ENCODE data around the gene MRM1. TPM values are rescaled to one million over a fixed set of nuclear protein-coding genes. Genes with fewer than 3 reads are reported as not detected.

MRM1 gene
- total RNA-seq, 1 donor from 2014 or later = 6.6 TPM

DNA sequence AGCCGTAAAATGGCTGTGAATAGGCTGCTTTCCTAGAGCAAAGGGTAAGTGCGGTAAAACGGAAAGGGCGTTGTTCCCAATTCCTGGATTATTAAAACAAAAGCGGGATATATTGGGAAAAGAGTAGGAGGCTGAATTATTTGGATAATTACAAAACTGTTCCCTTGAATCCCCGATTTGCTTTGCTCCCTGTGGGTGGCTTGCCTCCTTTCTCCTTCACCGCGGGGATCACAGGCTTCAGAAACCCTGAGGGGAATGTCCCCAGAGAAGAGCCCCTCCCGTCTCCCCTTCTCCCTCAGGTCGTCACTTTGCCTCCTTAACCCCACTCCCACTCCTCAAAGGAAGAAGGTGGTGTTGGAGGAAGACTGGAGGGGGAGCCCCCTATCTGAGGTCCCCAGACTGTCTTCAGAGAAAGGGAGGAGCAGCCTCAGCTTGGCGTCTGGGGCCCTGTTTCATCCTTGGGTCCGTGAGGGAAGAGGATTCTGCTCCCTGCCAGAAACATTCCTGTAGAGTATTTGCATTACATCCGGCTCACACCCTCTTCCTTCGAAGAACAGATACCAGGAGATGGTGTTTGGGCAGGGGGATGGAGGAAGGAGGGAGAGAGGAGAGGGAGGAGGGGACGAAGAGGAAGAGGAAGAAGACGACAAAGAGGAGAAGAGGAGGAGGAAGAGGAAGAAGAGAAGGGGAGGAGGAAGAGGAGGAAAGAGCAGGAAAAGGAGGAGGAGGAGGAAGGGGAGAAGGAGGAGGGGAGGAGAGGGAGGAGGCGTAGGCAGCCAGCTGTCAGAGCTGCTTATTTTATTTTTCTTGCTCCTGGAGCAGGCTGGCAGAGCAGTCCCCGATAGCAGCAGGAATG, 31.8 kb downstream of the MRM1 start:
- no peak for DNase-seq

DNA sequence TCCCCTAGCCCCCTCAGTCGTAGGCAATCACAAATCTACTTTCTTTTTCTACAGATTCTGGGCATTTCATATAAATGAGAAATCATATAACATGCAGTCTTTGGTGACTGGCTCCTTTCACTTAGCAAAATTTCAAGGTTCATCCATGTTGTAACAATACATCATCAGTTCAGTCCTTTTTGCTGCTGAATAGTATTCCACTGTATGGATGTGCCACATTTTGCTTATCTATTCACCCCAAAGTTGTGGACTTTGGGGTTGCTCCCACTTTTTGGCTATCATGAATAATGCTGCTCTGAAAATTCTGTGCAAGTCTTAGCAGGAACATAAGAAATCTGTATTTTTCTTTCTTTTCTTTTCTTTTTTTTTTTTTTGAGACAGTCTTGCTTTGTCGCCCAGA, 39.0 kb downstream of the MRM1 start:
- DNase-seq = no peak

DNA sequence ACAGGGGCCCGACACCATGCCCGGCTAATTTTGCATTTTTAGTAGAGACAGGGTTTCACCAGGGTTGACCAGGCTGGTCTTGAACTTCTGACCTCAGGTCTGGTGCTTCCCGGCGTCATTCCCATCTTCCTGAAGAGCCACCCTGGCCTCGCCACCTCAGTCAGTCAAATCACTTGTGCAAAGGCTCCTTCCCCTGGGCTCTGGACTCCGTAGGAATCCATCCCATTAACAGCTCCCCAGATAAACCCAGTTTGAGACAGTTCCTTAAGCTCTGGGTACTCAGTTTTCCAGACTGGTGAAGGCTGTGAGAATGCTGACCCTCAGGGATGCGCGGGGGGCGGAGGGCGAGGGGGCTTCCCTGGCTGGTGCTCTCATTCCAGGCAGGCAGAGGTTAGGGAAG, 39.5 kb downstream of the MRM1 start:
- DNase-seq = no peak

DNA sequence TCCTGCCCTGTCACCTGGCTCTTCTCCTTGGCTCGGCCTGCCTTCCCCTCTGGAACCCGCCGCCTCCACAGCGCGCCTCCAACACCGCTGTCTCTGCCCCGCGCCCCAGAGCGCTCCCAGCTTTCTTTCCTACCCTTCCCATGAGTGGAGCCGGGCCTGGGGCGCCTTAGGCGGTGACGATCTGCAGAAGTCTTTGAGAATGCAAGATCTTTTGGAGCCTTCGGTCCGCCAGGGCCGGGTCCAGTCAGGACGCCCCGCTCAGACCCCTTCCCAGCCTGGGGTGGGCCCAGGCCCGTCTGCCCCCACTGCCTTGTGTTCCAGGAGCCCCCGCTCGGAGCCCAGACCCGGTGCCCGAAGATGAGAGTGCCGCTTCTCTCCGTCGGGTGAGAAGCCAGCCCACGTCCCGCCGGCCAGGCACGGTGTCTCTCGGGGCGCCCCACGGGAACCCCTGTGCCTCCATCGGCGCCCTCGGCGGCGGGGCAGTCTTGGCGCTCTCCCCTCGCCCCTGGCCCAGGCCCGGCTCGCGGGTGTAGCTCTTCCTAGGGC, 40.0 kb downstream of the MRM1 start:
- no peak for DNase-seq

DNA sequence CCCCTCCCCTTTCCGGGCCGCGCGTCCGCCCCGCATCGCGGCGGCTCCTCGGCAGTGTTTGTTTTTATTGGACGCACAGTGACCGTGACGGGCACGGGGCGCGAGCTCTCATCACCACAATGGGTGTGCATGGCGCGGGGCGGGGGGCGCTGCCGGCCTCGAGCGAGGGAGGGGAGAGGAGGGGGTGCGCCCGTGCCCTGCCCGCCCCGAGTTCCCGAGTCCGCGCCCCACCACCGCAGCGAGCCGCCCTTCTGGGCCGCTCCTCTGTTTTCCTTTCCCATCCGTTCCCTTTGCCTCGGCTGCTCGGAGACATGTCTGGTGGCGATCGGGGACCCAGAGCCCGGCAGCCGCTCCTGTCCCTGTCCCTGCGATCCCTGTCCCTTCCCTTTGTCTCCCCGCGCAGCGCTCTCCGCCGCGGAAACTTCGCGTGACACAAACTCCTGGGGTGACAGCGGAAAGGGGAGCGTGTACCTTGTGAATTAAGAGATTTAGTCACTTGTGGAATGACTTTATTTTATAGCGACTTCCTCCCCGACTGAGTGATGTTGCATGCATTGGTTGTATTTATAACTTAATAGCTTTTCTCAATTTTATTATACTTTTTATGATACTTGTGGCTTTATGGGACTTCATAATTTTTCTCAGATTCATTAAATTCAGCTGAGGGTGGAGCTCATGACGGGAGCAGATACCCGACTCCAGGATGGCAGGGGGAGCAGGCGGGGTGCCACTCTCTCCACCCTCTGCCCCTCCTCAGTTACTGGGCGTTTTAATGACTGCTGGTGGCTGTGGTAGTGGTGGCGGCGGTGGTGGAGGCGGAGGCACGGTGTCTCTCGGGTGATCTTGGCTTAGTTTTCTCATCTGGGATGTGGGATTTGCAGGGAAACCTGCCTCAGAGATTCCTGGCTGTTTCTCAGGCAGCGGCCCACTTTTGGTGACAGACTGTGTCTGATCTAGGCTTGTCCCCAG, 40.8 kb downstream of the MRM1 start:
- DNase-seq = no peak

DNA sequence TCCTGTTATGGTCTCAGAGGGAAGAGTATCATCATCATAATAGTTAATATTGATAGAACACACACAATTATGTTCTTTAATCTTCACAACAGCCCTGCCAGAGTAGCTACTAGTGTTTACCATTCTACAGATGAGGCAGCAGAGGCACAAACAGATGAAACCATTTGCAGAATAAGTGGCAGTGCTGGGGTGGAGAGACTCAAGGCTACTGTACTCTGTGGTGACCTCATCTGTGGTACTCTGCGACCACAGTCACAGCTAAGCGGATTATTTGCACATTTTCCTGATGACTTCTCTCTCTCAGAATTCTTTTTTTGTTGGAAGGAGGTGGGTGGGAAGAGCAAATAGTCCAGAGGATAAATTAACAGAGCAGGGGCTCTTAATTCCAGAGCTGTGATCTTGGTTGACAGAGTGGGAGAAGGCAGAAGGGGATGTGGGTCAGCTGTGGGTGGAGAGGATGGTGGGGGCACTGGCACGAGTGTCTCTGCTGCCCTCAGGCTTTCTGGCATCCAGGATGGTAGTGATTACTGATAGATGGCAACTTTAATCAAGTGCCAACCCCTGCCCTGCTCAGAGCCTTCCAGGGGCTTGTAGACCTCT, 41.8 kb downstream of the MRM1 start:
- DNase-seq = no peak

DNA sequence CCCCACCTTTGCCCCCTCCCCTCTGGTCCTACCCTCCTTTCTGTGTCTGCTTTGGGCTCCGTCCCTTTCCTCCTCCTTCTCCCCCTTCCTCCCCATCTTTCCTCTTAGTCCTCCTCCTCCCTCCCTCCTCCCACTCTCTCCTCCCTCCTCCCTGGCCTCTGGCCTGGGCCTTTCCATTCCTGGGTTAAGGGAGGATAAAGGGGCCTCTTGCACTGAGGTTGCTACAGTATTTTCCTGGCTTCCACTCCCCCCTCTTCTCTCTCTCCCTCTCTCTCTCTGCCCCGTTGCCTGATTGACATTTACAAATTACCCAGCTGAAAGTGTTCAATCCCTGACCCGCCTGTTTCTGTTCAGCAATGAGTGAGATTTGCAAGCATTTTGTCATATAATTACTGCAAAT, 44.0 kb downstream of the MRM1 start:
- DNase-seq = no peak

DNA sequence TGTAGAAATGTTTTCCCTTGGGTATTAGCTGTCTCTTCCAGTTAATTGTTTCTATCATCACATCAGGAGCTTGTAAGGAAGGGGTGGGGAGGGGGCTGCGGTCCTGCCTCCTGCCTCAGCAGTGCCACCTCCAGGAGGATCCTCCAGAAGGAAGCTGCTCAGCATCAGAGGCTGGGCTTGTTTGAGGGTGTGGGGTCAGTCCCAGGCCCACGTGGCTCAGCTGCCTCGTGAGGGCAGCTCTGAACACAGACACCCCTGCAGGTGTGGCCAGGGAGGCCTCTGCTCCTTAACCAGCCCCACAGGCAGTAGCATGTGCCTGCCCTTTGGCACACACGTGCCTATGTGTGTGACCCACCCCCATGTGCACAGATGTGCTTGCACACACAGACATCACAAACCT, 46.3 kb downstream of the MRM1 start:
- no peak for DNase-seq

DNA sequence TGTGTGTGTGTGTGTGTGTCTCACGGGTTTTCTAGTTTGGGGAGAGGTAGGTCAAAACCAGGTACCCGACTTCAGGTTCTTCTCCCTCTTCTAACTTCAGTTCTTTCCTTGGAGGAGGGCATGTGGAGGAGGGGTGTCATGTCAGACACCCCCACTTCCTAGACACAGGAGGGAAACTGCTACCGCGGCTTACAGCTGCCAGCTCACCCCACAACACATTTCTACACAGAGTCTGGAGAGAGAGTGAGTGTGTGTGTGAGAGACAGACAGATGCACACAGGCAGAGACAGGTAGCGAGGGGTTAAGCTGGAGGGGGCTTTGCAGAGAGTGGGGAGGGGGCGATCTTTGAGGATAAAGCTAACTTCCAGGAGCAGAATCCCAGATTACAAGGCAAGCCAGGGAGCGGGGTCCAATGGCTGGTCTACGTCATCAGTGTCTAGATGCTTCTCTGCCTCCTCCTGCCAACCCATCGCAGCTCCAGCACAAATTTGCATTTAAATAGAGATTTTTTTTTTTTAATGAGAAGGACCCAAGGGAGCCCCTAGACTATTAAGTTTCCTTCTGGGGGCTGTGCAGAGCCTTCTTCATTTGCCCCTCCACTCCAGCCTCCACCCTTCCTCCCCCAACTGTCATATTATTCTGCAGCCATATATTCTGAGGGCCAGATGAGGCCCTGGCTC, 48.9 kb downstream of the MRM1 start:
- no peak for DNase-seq

DNA sequence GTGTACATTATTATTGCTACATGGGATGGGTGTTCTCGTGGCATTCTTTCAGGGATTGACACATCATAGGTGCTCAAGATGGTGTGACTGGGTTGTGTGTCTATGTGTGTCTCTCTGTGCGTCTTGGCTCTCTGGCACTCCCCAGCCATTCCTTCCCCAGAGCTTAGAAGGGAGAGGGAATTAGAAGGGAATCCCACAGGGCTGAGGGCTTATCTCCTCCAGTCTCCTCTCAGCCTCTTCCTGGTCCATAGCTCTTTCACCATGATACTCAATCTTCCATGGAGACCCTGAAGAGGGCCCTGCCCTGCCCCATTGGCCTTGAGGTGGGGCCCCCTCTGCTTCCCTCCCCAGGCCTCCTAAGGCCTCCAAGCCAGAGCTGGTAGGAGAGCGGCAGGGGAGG, 52.0 kb downstream of the MRM1 start:
- DNase-seq = no peak

DNA sequence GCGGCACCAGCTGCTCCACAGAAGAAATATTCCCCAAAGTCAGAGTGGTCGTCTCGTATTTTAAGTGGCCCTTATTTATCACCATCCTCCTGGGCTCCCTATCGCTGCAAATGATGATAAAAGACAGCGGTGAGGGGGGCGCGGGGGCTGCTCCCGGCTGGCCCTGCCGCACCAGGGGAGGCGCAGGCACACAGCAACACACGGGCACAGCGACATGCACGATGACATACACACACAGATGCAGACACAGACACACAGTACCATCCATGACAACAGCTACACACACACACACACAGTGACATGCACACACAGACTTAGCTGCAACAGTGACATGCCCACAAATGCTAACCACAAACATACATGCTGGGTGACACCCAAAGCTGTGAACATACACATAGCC, 52.5 kb downstream of the MRM1 start:
- no peak for DNase-seq

DNA sequence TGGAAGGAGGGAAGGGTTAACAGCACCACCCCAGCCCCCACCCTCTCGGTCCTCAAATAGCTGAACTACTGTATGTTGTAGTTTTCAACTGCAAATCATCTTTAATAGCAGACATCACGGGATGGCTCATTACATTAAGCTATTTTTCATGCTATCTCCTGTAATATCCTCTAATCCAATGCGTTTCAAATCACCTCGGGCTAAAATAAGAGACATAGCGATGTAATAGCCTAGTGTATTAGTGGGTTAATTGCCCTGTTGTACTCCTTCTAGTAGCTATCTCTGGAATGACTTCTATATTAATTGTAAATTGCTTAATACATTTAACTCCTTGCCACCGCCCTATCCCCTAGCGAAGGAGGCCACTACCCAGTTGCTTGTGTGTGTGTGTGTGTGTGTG, 54.3 kb downstream of the MRM1 start:
- DNase-seq = no peak

DNA sequence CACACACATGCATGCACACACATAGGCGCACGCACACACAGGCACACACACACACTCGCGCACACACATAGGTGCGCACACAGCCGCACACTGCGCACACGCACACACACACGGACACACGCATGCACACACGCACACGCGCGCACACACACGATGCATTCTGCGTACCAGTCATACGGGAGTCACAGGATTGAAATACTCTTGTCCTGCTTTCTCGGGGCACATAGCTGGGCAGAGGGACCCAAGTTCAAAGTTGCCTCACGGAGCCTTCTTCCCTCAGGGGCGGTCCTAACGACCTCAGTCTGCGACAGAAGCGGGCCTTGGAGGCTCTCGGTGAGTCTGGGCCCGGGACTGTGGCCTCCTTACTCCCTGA, 56.0 kb downstream of the MRM1 start:
- DNase-seq = no peak

DNA sequence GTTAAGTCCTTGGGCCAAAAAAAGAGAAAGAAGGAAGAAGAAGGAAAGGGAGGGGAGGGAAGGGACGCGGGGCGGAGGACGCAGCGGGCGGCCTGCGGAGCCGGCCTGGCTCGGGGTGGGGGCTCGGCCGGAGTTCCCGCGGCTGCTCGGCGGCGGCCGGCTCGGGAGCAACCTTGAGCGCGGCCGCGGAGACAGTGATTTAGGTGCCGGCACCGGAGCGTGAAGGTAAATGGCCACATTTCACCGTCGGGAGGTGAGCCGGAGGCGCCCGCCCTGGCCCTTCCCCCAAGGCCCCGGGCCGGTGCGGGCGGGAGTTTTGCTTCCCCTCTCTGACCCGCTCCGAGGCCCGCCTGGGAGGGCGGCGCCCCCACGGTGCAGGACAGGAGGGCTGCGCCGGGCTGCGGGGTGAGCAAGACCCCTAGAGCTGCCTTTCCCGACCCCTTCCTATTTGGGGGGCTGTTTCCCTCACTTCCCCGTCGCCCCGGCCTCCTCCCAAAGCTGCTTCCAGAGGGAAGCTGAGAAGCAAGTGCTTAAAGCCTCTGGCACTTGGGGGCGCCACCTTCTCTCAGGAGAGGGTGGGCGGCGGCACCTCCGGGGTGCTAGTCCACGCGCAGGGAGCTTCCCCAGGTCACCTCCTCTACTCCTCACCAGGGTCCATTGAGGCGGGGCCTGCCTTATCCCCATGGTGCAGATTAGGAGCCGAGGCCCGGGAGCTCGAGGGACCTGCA, 56.5 kb downstream of the MRM1 start:
- no peak for DNase-seq

Other genes starting within 250 kb of the MRM1 start
- not detected in 2 replicates for gene TBC1D3H, start 213.1 kb upstream of the MRM1 start, total RNA-seq
- gene ZNHIT3, start 114.9 kb upstream of the MRM1 start, total RNA-seq = 20.8 and 32.5 TPM in 2 replicates
- 54.8 and 64.0 TPM in 2 replicates for gene MYO19, start 66.7 kb upstream of the MRM1 start, total RNA-seq
- 3.9 and 14.6 TPM in 2 replicates for gene PIGW, start 66.6 kb upstream of the MRM1 start, total RNA-seq
- 45.6 and 48.1 TPM in 2 replicates for gene GGNBP2, start 56.7 kb upstream of the MRM1 start, total RNA-seq
- 9.2 and 12.1 TPM in 2 replicates for gene DHRS11, start 9.7 kb upstream of the MRM1 start, total RNA-seq

Data from dermis blood vessel endothelial cell (primary cell).